Large intestine (tissue), 3 donors: Measurements from ENCODE around the gene IRS2. TPM values are rescaled to one million over a fixed set of nuclear protein-coding genes. Genes with fewer than 3 reads are reported as not detected.
"Not testable (repeated sequence)": the region's sequence is repeated elsewhere in the genome, so short reads cannot be mapped to it uniquely, and the experiment has no call there.

ENCODE experiments used
- DNase-seq, 2 donors: peaks; one replicate each; pipeline versions ENCODE4 v3.0.0 to v3.0.0-alpha.2; 2013
- H3K27ac ChIP-seq: one replicate; pipeline ENCODE4 v1.5.1; 2013; ENCODE audit warnings: low read length
- H3K27me3 ChIP-seq: 2 replicates; pipeline ENCODE4 v1.6.1; 2013; ENCODE audit warnings: low read length; ENCODE audit not compliant: control insufficient read depth, insufficient read depth
- H3K36me3 ChIP-seq: 2 replicates; pipeline ENCODE4 v1.6.1; 2013; ENCODE audit warnings: low read length; ENCODE audit not compliant: control insufficient read depth, insufficient read depth
- H3K4me1 ChIP-seq: one replicate; pipeline ENCODE4 v1.6.1; 2013; ENCODE audit warnings: low read length; ENCODE audit not compliant: control insufficient read depth, insufficient read depth
- H3K4me3 ChIP-seq: one replicate; pipeline ENCODE4 v1.5.1; 2013; ENCODE audit warnings: low read length
- H3K9me3 ChIP-seq: one replicate; pipeline ENCODE4 v1.6.1; 2013; ENCODE audit warnings: mild to moderate bottlenecking, low read depth, low read length, moderate library complexity; ENCODE audit not compliant: control insufficient read depth
- WGBS: methylation state at CpG from one replicate; pipeline ENCODE4 v1.1.5; 2013; ENCODE audit warnings: low lambda C conversion rate; ENCODE audit not compliant: insufficient coverage; 5-methylcytosine and 5-hydroxymethylcytosine counted together
- polyA plus RNA-seq: library from polyadenylated mRNA; unstranded; fragments of 120-200 nt; gene quantifications from one replicate; pipeline ENCODE4 v1.2.1, GENCODE V29; 2013

IRS2 gene
- polyA plus RNA-seq, 1 donor, result 9.3 TPM

DNA sequence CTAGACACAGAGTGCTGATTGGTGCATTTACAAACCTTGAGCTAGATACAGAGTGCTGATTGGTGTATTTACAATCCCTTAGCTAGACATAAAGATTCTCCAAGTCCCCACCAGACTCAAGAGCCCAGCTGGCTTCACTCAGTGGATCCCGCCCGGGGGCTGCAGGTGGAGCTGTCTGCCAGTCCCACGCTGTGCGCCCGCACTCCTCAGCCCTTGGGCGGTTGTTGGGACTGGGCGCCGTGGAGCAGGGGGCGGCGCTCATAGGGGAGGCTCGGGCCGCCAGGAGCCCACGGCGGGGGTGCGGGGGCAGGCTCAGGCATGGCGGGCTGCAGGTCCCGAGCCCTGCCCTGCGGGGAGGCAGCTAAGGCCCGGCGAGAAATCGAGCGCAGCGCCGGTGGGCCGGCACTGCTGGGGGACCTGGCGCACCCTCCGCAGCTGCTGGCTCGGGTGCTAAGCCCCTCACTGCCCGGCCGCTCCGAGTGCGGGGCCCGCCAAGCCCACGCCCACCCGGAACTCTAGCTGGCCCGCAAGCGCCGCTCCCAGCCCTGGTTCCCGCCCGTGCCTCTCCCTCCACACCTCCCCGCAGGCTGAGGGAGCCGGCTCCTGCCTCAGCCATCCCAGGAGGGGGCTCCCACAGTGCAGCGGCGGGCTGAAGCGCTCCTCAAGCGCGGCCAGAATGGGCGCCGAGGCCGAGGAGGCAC lies 53.8 kb downstream of the IRS2 start:
- H3K27me3 ChIP-seq, result not testable (repeated sequence)

DNA sequence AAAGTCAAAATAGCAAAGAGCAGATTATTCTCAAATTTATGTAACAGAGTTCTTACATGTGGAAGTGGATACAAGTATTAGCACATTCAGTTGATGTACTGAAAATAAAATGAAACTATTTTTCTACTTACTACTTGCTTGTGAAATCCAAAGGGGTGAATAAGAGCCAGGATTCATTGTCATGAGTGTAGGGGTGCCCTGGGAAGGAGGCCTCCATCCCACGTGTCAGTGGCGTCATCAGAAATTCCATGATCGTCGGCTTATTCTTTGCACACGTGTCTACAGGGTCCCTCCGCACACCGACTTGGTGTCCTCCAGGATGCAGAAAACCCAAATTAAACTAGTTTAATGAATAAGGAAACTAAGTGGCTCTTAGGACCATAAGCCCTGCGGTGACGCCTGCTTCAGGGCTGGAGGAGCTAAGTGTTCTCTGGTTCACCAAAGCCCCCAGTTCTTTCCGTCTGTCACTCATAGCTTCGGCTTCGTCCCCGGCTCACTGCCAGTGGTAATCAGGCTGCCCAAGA lies 55.5 kb downstream of the IRS2 start:
- DNase-seq, result no peak
- H3K36me3 ChIP-seq, result no peaks in the 10 kb centered on the region
- WGBS, result no CpG with 5 or more reads among the region's 13 CpGs
- H3K27me3 ChIP-seq, result no peaks in the 10 kb centered on the region
- H3K9me3 ChIP-seq, result peaks cover 9% of the 10 kb centered on the region
- H3K4me1 ChIP-seq, result no peaks in the 10 kb centered on the region
- no peak overlapping the region for H3K27ac ChIP-seq
- no peak overlapping the region for H3K4me3 ChIP-seq

More for the DNA sequence above, 53.8 kb downstream of the IRS2 start:
- not testable (repeated sequence) for H3K27ac ChIP-seq, DNase-seq, H3K4me3 ChIP-seq, H3K9me3 ChIP-seq, H3K4me1 ChIP-seq, H3K36me3 ChIP-seq
- WGBS, result no CpG with 5 or more reads among the region's 50 CpGs

GRCh38 chr13:109728791-109729731 lies 57.3 kb downstream of the IRS2 start:
- WGBS, result 60% methylated on average over 2 of the region's 17 CpGs
- no peak overlapping the region for H3K27ac ChIP-seq
- H3K36me3 ChIP-seq, result no peaks in the 10 kb centered on the region
- no peak overlapping the region for H3K4me3 ChIP-seq
- H3K9me3 ChIP-seq, result peaks cover 7% of the 10 kb centered on the region
- DNase-seq, result no peak
- no peaks in the 10 kb centered on the region for H3K4me1 ChIP-seq
- H3K27me3 ChIP-seq, result no peaks in the 10 kb centered on the region

DNA sequence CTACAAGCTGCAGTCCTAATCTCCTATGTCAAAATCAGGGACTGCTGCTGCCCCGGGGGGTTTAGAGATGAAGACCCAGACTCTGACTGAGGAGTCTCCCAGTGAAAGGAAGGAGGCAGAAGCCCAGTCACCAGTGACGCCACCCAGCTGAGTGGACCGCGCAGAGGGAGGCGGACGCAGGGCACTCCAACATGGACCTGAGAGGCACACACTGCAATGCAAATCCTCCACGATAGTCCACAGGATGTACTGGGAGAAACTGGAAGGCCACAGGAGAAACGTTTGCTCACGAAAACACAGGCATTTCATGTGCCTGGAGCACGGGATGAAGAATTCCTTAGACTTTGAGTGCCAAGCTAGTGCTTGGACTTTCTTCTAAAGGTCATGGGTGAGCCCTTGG lies 58.3 kb downstream of the IRS2 start:
- Histone ChIP-seq H3K27me3 (no peaks in the 10 kb centered on the region), H3K4me1 (no peaks in the 10 kb centered on the region), H3K9me3 (peaks cover 3% of the 10 kb centered on the region), H3K27ac (no peak overlapping the region), H3K4me3 (no peak overlapping the region), H3K36me3 (no peaks in the 10 kb centered on the region)
- no CpG with 5 or more reads among the region's 10 CpGs for WGBS
- DNase-seq, result no peak

GRCh38 chr13:109727251-109727650 lies 59.1 kb downstream of the IRS2 start:
- no peaks in the 10 kb centered on the region for H3K4me1 ChIP-seq
- H3K27ac ChIP-seq, result no peak overlapping the region
- WGBS, result no CpG with 5 or more reads among the region's 5 CpGs
- no peaks in the 10 kb centered on the region for H3K27me3 ChIP-seq
- DNase-seq, result no peak
- no peaks in the 10 kb centered on the region for H3K36me3 ChIP-seq
- no peak overlapping the region for H3K4me3 ChIP-seq
- H3K9me3 ChIP-seq, result no peaks in the 10 kb centered on the region

GRCh38 chr13:109725995-109726637 lies 60.3 kb downstream of the IRS2 start:
- Histone ChIP-seq H3K27me3 (no peaks in the 10 kb centered on the region), H3K4me3 (no peak overlapping the region), H3K9me3 (no peaks in the 10 kb centered on the region), H3K27ac (no peak overlapping the region), H3K4me1 (no peaks in the 10 kb centered on the region), H3K36me3 (no peaks in the 10 kb centered on the region)
- WGBS, result no CpG with 5 or more reads among the region's 7 CpGs
- no peak for DNase-seq

DNA sequence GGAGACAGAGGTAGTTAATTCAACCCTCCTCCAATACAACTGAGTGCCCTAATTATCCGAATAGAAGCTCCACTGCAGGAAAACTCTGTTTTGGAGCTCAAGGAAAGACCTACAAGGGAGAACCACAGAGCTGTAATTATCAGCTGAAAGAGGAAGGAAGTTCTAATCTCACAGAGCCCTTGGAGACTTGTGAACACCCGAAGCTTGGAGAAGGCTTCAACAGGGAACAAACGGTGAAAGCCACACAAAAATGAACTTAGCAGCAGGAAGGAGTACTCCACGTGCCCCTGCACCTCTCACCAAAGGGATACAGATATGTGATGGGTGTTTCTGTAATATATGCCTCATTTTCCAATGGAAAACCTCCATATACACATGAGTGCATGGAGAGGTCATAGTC lies 61.1 kb downstream of the IRS2 start:
- no peak for DNase-seq
- WGBS, result no CpG with 5 or more reads among the region's 4 CpGs
- H3K4me3 ChIP-seq, result no peak overlapping the region

GRCh38 chr13:109724603-109725002 lies 61.8 kb downstream of the IRS2 start:
- Histone ChIP-seq H3K4me3 (no peak overlapping the region), H3K36me3 (no peaks in the 10 kb centered on the region), H3K27ac (no peak overlapping the region), H3K4me1 (no peaks in the 10 kb centered on the region), H3K27me3 (no peaks in the 10 kb centered on the region), H3K9me3 (no peaks in the 10 kb centered on the region)
- WGBS, result 100% methylated on average over 1 of the region's 6 CpGs
- no peak for DNase-seq

More for the DNA sequence above, 61.1 kb downstream of the IRS2 start:
- H3K36me3 ChIP-seq, result no peaks in the 10 kb centered on the region
- H3K9me3 ChIP-seq, result no peaks in the 10 kb centered on the region
- H3K4me1 ChIP-seq, result no peaks in the 10 kb centered on the region
- H3K27ac ChIP-seq, result no peak overlapping the region
- no peaks in the 10 kb centered on the region for H3K27me3 ChIP-seq

DNA sequence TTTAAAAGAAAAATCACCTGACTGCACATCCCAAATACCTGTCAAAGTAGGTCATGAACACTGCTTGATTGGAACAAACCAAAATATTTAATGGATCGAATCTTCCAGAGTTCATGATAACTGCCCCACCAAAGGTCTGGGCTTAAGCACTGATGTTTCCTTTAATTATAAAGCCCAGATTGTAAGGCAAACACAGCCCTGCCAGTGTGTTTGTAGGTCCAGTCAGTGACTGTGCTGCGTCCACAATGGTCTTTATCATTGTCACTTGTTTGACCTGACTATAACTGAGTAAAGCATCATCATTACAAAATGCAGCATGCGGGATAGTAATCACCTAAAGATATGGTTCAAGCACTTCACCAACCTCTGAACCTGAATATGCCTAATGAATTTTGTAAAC lies 63.3 kb downstream of the IRS2 start:
- H3K36me3 ChIP-seq, result no peaks in the 10 kb centered on the region
- no peaks in the 10 kb centered on the region for H3K9me3 ChIP-seq
- DNase-seq, result no peak
- no peak overlapping the region for H3K4me3 ChIP-seq
- H3K4me1 ChIP-seq, result no peaks in the 10 kb centered on the region
- no CpG with 5 or more reads among the region's 3 CpGs for WGBS
- H3K27me3 ChIP-seq, result no peaks in the 10 kb centered on the region
- no peak overlapping the region for H3K27ac ChIP-seq

GRCh38 chr13:109722068-109722467 lies 64.3 kb downstream of the IRS2 start:
- no peaks in the 10 kb centered on the region for H3K9me3 ChIP-seq
- H3K27me3 ChIP-seq, result no peaks in the 10 kb centered on the region
- no peak for DNase-seq
- no peaks in the 10 kb centered on the region for H3K4me1 ChIP-seq
- no peak overlapping the region for H3K27ac ChIP-seq
- WGBS, result no CpG with 5 or more reads among the region's 6 CpGs
- no peaks in the 10 kb centered on the region for H3K36me3 ChIP-seq
- no peak overlapping the region for H3K4me3 ChIP-seq
